Body of pancreas (tissue), 4 donors: Measurements from ENCODE around the gene PACRG.

Experiments
- POLR2A ChIP-seq, 3 donors: fragments of 450-650 bp; IDR thresholded peaks; one replicate each; pipeline ENCODE4 v1.6.1; 2016; ENCODE audit warnings: antibody characterized with exemption in 3 of 3, mild to moderate bottlenecking in 2 of 3
- TF ChIP-seq, protein P1 (sequence below), 7 experiments: fragments of 450-650 bp in 4 of 7; fragments of 200-600 bp in 3 of 7; sonication (generic) in 3 of 7; IDR thresholded peaks; one replicate each; pipeline ENCODE4 v1.5.1; 2016 to 2019; ENCODE audit warnings: antibody characterized with exemption in 7 of 7

DNA sequence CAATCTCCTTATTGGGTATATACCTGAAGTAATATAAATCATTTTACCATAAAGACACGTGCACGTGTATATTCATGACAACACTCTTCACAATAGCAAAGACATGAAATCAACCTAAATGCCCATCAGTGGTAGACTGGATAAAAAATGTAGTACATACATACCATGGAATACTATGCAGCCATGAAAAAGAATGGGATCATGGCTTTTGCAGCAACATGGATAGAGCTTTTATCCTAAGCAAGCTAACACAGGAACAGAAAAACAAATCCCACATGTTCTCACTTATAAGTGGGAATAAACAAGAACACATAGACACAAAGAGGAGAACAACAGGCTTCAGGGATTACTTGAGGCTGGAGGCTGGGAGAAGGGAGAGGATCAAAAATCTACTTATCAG lies 478.4 kb downstream of the PACRG start:
- TF ChIP-seq, protein P1, sequence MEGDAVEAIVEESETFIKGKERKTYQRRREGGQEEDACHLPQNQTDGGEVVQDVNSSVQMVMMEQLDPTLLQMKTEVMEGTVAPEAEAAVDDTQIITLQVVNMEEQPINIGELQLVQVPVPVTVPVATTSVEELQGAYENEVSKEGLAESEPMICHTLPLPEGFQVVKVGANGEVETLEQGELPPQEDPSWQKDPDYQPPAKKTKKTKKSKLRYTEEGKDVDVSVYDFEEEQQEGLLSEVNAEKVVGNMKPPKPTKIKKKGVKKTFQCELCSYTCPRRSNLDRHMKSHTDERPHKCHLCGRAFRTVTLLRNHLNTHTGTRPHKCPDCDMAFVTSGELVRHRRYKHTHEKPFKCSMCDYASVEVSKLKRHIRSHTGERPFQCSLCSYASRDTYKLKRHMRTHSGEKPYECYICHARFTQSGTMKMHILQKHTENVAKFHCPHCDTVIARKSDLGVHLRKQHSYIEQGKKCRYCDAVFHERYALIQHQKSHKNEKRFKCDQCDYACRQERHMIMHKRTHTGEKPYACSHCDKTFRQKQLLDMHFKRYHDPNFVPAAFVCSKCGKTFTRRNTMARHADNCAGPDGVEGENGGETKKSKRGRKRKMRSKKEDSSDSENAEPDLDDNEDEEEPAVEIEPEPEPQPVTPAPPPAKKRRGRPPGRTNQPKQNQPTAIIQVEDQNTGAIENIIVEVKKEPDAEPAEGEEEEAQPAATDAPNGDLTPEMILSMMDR (IDR thresholded peaks at IDR 0.05) = no peak
- TF ChIP-seq POLR2A (IDR thresholded peaks at IDR 0.05) = no peak
